Stimulated activated CD4-positive, alpha-beta T cell treated with anti-CD3 and anti-CD28 coated beads, Interleukin-12 subunit alpha, Interleukin-12 subunit beta, amount 100 ng/mL, for 4 hours (primary cell): ENCODE measurements around the gene IL36B.

ENCODE experiments used
- DNase-seq: peaks from one replicate; pipeline ENCODE4 v3.0.0-alpha.2; 2020

Gene IL36B

GRCh38 chr2:113075030-113075429, 22.4 kb upstream of the IL36B start:
- no peak for DNase-seq

DNA sequence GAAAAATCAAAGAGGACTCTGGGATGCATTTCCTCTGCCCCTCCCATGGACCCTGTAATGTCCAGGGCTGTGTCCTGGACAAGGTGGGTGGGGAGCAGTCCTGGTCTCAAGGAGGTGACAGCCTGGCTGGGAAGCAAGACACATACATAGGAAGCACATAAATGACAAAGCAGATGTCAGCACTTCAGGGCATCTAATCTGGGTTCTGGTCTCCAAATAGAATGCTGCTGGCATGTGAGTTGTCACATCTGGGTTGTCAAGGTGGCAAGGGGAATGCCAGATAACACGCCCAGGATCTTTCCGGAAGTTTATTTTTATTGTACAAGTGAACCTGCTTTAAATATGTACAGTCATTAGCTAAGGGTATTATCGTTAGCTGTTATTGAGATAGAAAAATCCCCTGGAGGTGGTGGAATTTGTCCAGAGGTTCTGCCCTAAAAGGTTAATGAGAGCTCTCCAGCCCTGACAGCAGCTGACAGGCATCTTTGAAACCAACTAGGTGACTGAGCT, 20.7 kb upstream of the IL36B start:
- no peak for DNase-seq

GRCh38 chr2:113072584-113072983, 19.9 kb upstream of the IL36B start:
- no peak for DNase-seq

- DNase-seq, result no peak
These were observed 17.9 kb upstream of the IL36B start for GRCh38 chr2:113070606-113070975.

GRCh38 chr2:113069676-113070605, 17.3 kb upstream of the IL36B start:
- no peak for DNase-seq

GRCh38 chr2:113068706-113069485, 16.2 kb upstream of the IL36B start:
- no peak for DNase-seq

- DNase-seq, result no peak
These were observed 15.6 kb upstream of the IL36B start for GRCh38 chr2:113068249-113068648.

- DNase-seq, result no peak
These were observed 15.0 kb upstream of the IL36B start, which contains the start of gene IL1F10 for GRCh38 chr2:113067681-113068080. Gene IL1F10 (plus strand): TSS chr2:113067970. CDS start chr2:113072739, 4,769 bp downstream.

- DNase-seq, result no peak
These were observed 12.2 kb upstream of the IL36B start for GRCh38 chr2:113064898-113065297.

GRCh38 chr2:113064281-113064680, 11.6 kb upstream of the IL36B start:
- DNase-seq, result no peak

- no peak for DNase-seq
These were observed 9.5 kb upstream of the IL36B start for GRCh38 chr2:113061896-113062770.

- no peak for DNase-seq
These were observed 8.6 kb upstream of the IL36B start for GRCh38 chr2:113061241-113061640.

- DNase-seq, result no peak
These were observed 8.1 kb upstream of the IL36B start for GRCh38 chr2:113060796-113061195.

DNA sequence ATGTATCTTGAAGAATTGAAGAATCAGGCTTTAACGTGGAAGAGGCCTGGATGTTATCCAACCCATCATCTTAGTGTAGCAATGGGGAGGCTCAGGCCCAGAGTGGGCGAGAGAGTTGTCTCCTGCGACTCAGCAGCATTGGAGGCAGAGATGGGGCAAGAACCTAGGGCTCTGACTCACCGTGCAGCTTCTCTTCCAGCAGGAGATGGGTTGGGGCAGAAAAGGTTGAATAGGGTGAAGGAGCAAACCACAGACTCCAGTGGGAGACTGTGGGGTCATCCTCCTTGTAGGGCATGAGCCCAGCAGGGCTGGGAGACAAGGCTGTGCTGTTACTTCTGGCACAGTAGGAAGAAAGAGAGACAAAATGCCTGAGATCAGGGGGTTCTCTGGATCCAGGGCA, 7.7 kb upstream of the IL36B start:
- DNase-seq, result no peak

- DNase-seq, result no peak
These were observed 6.6 kb upstream of the IL36B start, which contains the start of gene IL36RN for GRCh38 chr2:113058998-113059960. Gene IL36RN (plus strand): TSS chr2:113059198. CDS start chr2:113059439, 241 bp downstream.

DNA sequence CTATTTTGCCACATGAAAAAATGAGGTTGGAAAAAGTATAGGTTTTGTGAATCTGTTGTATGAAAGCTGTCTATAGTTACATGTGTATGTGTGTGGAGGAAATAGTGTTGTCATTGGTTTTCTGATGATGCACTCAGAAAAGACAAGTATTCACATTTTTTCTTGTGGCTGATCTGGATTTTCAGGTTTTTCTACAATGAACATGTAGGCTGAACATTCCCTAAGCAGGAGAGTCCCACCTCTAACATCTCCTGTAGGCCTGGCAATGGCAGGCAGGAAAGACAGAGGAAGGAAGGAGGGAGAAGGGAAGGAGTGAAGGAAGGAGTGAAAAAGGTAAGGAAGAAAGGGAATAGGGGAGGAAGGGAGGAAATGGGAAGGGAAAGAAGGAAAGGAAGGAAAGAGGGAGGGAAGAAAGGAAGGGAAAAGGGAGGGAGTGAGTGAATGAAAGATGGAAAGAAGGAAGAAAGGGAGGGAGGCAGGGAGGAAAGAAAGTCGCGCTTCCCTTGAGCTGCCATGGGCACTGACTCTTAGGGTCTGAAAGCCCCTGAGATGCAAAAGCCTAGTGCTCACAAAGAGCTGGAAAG, 5.8 kb upstream of the IL36B start:
- no peak for DNase-seq

- DNase-seq, result no peak
These were observed 4.5 kb upstream of the IL36B start for GRCh38 chr2:113057117-113057516.

DNA sequence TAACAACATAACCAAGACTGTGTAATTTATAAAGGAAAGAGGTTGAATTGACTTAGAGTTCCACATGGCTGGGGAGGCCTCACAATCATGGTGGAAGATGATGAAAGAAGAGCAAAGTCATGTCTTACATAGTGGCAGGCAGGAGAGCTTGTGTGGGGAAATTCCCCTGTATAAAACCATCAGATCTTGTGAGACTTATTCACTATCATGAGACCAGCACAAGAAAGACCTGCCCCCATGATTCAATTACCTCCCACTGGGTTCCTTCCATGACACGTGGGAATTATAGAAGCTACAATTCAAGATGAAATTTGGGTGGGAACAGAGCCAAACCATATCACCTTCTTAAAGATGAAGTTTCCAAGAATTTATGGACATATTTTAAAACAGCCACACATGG, 3.9 kb upstream of the IL36B start:
- no peak for DNase-seq

DNA sequence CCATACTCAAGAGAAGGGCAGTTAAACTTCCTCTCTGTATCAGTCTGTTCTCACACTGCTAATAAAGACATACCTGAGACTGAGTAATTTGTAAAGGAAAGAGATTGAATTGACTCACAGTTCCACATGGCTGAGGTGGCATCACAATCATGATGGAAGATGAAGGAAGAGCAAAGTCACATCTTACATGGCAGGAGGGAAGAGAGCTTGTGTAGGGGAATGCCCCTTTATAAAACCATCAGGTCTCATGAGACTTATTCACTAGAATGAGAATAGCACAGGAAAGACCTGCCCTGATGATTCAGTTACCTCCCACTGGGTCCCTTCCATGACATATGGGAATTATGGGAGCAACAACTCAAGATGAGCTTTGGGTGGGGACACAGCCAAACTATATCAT, 1.4 kb upstream of the IL36B start:
- no peak for DNase-seq

- no peak for DNase-seq
These were observed 999 bp upstream of the IL36B start for GRCh38 chr2:113053666-113054065.
